GM12891 (cell line): ENCODE results near the gene PPHLN1.

Source experiments
- SPI1 ChIP-seq: IDR thresholded peaks from 2 replicates; pipeline ENCODE4 v1.6.1; 2011; ENCODE audit warnings: low read depth, low read length, control low read depth
- TAF1 ChIP-seq: IDR thresholded peaks from 2 replicates; pipeline ENCODE4 v1.6.1; 2011; ENCODE audit warnings: low read depth, low read length, control low read depth

DNA sequence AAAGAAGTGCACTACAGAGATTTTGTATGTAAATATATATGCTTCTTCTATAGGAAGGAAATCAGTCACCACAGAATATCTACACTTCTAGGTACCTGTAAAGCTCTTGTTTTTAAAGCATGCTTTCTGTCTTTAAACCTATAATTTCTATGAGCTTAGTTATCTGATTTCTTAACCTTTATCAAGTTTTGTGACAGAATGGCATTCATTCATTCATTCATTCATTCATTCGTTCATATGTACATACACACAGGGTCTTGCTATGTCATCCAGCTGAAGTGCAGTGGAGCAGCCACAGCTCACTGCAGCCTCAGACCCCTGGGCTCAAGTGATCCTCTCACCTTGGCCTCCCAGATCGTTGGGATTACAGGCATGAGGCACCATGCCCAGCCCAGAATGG, 16.1 kb downstream of the PPHLN1 start:
- no peak for TF ChIP-seq SPI1
- TF ChIP-seq TAF1: no peak
